ENCODE measurements around the gene AMMECR1. TPM values are rescaled to one million over a fixed set of nuclear protein-coding genes. Genes with fewer than 3 reads are reported as not detected.

AMMECR1 gene
- total RNA-seq, 1 donor from 2014 or later, result 2.9 TPM

DNA sequence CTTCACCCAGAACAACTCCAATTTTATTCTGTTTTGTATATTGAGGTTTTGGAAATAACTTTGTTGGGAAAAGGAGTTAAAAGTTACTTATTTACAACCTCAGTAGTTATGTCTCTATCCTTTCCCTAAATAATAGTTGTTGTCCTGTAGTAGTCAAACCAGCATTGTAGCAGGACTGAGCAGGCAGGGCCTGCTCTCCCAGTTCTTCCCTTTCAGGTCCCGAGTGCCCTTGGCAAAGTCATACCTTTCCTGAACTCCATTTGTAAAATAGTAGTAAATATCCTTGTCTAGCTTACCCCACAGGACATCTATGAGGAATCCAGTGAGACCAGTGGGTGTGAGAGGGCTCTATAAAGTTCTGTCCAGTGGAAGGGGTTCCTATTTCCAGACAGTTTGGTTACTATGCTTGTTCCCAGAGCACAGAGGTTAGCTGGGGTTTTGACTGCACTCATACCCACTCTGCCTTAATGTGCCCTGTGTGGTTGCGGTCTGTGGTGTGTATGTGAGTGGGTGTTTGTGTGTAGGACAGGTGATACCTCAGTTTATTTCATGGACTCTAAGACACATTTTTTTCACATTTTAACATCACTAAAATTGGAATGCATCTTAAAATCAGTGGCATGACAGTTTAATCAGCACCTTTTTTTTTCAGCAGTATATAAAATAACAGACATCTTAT is 136.3 kb downstream of the AMMECR1 start:
- no peak for DNase-seq (ENCODE audit: low spot score)
- ATAC-seq, result no peak
- intact Hi-C loops (cut with DNase I), result no loop called here

- no peak for DNase-seq (ENCODE audit: low spot score)
- intact Hi-C loops (cut with DNase I), result no loop called here
- peak; percentile 25 for ATAC-seq
Measured at GRCh38 chrX:110180928-110181310, 137.0 kb downstream of the AMMECR1 start.

DNA sequence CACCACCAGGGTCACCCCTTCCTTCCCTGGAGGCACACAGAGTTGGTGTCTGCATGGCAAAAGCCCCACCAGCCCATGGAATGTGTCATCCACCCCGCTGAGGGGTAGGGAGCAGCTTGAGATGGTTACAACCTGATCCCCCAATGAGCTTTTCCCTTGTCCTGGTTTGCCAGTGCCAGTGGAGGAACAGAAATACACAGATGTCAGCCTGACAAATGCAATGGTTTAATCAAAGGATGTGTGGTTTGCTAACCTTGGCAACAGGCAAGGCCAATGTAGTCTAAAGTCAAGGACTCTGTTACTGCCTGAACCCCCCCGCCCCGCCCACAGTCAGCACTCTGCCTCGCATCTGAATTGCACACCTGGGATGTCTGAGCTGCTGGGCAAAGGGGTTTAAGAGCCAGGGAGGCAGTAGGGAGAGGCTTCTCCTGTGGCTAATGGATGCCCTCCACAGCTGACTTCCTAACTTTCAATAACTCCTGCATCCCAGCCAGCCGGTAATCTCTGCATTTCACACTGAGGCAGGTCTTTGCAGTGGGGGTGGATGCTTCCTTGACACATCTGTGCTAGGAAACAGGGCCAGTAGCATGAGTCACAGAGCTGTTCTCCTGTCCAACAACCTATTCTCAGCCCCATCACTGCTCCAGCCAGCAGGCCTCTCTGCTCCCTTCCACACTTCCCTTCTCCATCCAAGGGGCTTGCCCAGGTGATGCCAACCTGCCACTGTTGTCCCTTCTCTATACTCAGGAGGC is 137.5 kb downstream of the AMMECR1 start:
- no peak for DNase-seq (ENCODE audit: low spot score)
- intact Hi-C loops (cut with DNase I), result no loop called here

DNA sequence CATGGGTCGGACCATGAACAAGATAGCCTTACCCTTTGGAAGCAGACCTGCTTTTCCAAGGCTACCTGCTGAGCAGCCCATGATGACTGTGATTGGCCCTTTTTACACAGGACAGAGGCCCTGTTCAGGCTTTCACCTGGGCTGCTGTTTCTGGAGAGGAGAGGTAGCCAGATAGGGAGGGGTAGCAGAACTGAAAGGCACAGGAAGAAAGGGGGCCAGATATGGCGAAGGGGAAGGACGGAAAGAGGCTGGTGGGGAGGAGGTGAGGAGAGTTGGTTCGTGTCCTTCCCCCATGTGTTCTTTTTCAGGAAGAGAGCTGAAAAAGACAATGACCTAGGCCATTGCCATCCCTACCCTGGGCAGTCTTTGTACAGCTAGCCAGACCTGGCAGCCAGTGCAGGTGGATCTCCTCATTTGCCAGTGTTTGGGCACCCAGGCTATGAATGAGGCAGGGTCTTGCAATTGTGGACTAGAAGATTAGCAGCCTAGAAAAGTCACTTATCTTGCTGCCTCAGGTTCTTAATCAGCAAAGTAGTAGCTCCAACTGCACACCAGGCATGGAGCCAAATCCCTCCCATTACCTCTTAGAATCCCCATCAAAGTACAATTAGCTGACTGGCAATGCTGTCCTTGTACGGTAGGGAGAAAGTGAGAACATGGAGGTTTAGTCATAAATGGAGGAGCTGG is 139.6 kb downstream of the AMMECR1 start:
- DNase-seq (ENCODE audit: low spot score), result no peak
- intact Hi-C loops (cut with DNase I), result no loop called here
- no peak for ATAC-seq

More for the DNA sequence above, 137.5 kb downstream of the AMMECR1 start:
- ATAC-seq, result peak; percentile 60

DNA sequence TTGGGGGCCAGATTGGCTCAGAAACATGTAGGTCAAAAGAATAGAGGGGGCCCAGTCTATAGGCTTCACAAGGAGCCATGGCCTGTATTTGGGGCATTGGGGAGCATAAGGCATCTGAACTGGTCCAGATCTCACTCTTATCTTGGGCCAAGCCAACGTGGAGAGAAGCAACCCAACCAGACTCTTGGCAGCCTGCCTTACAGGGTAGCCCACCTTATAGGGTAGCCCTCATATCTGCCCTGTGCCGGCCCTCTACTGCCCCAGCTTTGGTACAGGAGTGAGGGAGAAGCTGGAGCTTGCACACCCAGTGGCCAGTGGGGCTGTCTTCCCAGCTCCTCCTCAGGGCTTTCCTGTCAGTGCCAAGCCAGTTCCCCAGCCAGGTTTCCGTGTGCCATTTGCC is 142.2 kb downstream of the AMMECR1 start:
- no peak for ATAC-seq
- intact Hi-C loops (cut with DNase I), result no loop called here
- no peak for DNase-seq (ENCODE audit: low spot score)

DNA sequence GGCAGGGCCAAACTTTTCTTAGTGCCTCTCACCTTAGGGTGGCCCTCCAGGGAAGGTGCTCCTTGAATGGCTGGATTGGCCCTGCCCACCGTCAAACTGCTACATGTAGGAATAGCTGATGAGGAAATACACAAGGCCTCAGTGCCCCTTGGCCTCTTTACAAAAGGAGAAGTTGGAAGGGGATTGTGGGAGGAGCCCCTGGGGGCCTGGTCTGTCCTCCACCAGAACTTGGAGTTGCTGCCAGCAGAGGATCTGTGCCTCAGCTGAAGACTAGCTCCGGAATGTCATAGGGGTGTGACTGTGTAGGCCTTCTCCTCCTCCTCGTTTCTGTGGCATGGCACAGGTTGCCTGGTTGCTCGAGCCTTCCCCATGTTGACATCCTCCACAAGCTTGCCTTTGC is 142.7 kb downstream of the AMMECR1 start:
- DNase-seq (ENCODE audit: low spot score), result no peak
- intact Hi-C loops (cut with DNase I), result no loop called here
- peak; percentile 44 for ATAC-seq

DNA sequence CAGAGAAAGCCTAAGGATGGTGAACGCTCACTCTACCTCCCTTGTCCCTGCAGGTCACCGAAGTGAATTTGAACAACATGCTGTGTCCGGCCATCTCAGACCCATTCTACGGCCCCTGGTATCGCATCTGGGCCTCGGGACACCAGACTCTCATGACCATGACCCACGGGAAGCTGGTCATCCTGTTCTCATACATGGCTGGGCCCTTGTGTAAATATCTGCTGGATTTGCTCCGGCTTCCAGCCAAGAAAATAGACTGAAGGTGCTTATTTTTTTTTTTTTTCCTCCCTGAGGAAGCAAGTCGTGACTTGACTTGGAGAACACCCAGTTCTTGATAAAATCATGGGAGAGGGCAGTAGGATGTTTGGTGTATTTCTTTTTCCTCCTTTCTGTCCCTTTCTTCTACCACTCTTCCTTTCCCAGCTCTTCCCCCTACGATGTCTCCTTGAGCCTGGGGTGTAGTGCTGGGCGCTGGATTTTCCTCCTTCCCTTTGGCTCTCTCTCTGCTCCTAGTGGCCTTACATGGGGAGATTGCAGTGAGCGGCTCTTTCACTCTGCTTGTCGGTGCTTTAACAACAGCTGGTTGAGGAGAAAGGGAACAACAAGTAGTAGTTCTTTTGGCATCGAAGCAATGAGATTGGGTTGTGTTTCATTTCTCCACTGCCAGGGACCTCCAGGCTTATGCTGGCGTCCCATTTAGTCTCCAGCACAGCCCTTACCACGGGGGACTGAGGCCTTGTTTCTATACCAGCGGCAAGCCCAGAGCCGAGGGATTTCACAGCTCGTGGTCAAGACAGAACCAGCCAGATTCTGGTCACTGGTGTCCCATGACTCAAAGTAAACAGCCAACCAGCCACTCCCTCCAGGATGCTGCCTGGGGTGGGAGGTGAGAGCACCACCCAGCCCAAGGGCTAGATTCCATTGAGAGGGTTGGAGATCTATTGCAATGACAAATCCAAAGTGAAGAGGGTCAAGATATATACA is 144.4 kb downstream of the AMMECR1 start:
- ATAC-seq (no peak), DNase-seq (ENCODE audit: low spot score) (no peak)
- intact Hi-C loops (cut with DNase I), result no loop called here

- no peak for ATAC-seq
- DNase-seq (ENCODE audit: low spot score), result no peak
- intact Hi-C loops (cut with DNase I), result no loop called here
Measured at GRCh38 chrX:110172215-110172614, 145.7 kb downstream of the AMMECR1 start.

DNA sequence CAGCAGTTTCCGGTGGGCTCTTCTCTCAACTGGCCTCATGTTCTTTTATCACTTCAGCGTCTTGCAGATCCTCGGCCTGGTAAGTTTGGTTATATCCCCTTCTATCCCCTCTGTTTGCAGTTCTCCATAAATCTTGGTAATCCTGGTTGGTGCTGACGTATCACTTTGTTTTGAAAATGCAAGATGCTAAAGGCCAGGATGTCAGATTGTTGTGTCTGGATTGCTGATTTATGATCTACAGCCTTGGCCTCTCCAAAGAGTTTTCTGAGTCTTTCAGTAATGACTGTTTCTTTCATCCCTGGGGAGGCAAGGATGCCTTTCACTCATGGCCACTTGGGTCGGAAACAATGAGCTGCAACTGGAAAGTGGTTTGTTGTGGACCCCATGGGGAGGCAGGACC is 146.4 kb downstream of the AMMECR1 start:
- ATAC-seq (no peak), DNase-seq (ENCODE audit: low spot score) (no peak)
- intact Hi-C loops (cut with DNase I), result no loop called here

DNA sequence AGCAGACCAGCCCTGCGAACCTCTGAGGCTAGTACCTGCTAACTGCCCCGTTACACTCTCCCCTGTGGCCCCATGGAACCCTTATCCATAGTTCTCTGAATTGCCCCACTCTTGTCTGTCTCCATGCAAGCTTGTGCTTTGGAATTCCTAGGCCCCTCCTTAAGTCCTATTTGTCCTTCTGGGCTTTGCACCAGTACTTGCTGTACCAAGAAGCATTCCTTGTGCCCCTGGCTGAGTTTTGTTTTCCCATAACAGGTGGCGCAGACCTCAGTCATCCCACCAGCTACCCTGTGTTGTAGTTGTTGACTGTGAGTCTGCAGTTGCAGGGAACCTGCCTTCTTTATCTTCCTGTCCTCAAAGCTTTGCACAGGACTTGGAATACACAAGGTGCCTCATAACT is 147.9 kb downstream of the AMMECR1 start:
- ATAC-seq (no peak), DNase-seq (ENCODE audit: low spot score) (no peak)
- intact Hi-C loops (cut with DNase I), result no loop called here

GRCh38 chrX:110168585-110168984 is 149.3 kb downstream of the AMMECR1 start:
- ATAC-seq, result no peak
- DNase-seq (ENCODE audit: low spot score), result no peak
- intact Hi-C loops (cut with DNase I), result no loop called here

DNA sequence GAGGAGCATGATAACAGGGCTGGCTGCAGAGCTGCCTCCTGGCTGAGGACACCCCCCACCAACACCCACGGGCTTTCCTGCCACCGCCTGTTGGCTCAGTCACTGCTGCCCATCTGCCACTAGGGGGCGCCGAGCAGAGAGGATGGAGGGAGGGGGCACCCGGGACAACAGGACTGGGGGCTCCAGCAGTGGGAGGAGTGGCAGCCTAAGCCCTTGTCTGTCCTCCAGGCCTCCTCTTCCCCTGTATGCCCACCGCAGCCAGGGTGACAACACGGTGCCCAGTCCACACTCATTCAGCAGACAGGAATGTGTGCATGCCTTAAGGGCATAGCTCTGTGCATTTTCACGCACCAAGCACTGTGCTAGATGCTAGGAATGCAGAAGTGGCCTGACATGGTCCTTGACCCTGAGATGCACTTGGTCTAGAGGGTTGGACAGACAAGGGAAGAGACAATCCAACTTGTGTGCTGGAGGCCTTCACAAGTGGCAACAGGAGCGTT is 149.9 kb downstream of the AMMECR1 start:
- intact Hi-C loops (cut with DNase I), result no loop called here
- no peak for DNase-seq (ENCODE audit: low spot score)
- ATAC-seq, result peak; percentile 26

- intact Hi-C loops (cut with DNase I), result no loop called here
- ATAC-seq (no peak), DNase-seq (ENCODE audit: low spot score) (no peak)
Measured at GRCh38 chrX:110163488-110163887, 154.4 kb downstream of the AMMECR1 start.

- ATAC-seq, result no peak
- intact Hi-C loops (cut with DNase I), result no loop called here
Measured at GRCh38 chrX:110162867-110163266, 155.0 kb downstream of the AMMECR1 start.

GRCh38 chrX:110162131-110162530 is 155.8 kb downstream of the AMMECR1 start:
- intact Hi-C loops (cut with DNase I), result no loop called here
- no peak for DNase-seq (ENCODE audit: low spot score)
- ATAC-seq, result no peak

More at GRCh38 chrX:110162867-110163266, 155.0 kb downstream of the AMMECR1 start:
- no peak for DNase-seq (ENCODE audit: low spot score)

DNA sequence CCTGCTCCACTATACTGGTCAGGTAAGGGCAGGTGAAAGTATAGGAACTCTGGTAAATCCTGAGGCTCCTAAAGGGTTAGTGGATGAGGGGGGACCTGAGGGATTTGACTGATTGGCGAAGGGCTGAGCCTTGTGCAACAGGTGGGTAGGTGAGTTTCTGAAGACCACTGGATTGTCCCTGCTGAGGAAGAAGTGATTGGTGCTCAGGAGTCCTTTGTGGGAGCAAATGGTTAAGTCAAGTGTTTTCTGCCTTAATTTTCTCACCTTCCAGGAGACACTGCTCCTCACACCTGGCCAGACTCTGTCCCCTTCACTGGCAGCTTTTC is 156.6 kb downstream of the AMMECR1 start:
- ATAC-seq (no peak), DNase-seq (ENCODE audit: low spot score) (no peak)
- intact Hi-C loops (cut with DNase I), result no loop called here

- no peak for DNase-seq (ENCODE audit: low spot score)
- ATAC-seq, result no peak
- intact Hi-C loops (cut with DNase I), result no loop called here
Measured at GRCh38 chrX:110159865-110160264, 158.0 kb downstream of the AMMECR1 start.

DNA sequence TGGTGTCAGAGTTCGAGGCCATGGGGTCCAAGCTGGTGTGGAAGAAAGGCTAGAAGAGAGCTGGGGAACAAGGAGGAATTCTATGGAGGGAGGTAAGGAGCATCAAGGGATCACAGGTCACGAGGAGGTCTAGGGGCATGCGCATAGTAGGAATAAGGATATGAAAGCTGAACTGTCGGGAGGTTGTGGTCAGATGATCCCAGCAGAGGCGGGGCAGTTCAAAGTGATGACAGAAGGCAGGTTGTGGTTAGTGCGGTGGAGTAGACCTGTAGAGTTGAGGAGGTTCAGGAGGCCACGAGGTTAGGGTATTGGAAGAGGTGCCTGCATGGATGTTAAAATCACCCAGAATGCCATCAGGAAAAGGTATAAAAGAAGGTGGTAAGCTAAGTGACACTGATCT is 158.7 kb downstream of the AMMECR1 start:
- intact Hi-C loops (cut with DNase I), result no loop called here
- DNase-seq (ENCODE audit: low spot score) (no peak), ATAC-seq (no peak)

- no peak for DNase-seq (ENCODE audit: low spot score)
- intact Hi-C loops (cut with DNase I), result no loop called here
- no peak for ATAC-seq
Measured at GRCh38 chrX:110157444-110157843, 160.4 kb downstream of the AMMECR1 start.

All from sciatic nerve (tissue), 2 donors.